ENCODE results near the gene HEG1.

GRCh38 chr3:124951511-124952281 lies 104.1 kb downstream of the HEG1 start:
- TF ChIP-seq CTCF (IDR thresholded peaks at IDR 0.05) (peak in 1 of 6 experiments; percentile 17), POLR2A (IDR thresholded peaks at IDR 0.05) (peak in 1 of 2 donors; percentile 80)

Measured in Peyer's patch (tissue), 4 donors.